GM18873 (cell line): ENCODE results near the gene POLR3B.
"Not testable (repeated sequence)": the region's sequence is repeated elsewhere in the genome, so short reads cannot be mapped to it uniquely, and the experiment has no call there.

Source experiments
- ATAC-seq: cut with Tn5 transposase; IDR thresholded peaks from one replicate; pipeline ENCODE4 v1.9.1; 2021; ENCODE audit warnings: mild to moderate bottlenecking, moderate library complexity, moderate number of reproducible peaks; ENCODE audit not compliant: unreplicated experiment, low FRiP score

Gene POLR3B

GRCh38 chr12:106357549-106358395 lies at the start of gene POLR3B:
Gene POLR3B, plus strand, starts transcription at chr12:106357748. Its CDS starts 132 bp downstream, at chr12:106357880.
- ATAC-seq, result peak; percentile 84

DNA sequence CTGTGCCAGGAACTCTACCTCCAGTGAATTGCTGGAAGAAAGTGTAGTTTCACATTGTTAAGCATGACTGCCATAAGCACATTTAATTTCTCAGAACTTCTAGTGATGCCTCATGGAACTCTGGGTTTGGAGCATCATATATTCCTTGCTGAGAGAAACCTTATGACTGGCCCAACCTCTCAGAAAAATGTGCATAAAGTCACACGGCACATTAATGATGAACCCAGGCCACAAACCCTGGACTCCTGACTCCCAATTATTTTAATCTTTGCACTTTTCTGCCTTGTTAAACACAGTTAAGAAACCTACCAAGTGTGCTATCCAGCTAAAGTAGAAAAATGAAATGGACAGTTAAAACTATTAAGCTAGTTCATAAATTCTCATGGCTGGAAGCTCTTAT lies 49.4 kb upstream of the POLR3B start:
- ATAC-seq, result no peak

DNA sequence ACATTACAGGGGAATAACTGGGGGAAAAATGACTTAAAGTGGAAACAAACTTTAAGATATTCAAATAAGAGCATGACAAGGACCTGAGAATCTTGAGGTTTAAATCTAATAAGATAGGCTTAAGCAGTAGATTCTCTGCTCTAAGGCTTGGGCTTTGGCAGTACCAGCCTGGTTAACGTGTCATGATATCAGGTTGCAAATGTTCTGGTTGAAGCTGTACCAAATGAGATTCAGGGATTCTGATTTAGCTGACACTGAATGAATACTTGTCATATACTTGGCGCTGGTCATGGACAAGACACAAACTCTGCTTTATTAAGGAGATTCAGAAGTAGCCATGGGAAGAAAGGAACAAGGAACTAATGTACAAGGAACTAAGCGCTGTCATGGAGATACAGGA lies 48.9 kb upstream of the POLR3B start:
- no peak for ATAC-seq

- no peak for ATAC-seq
Observed at GRCh38 chr12:106309671-106310505, 47.7 kb upstream of the POLR3B start.

GRCh38 chr12:106310687-106311086 lies 46.9 kb upstream of the POLR3B start:
- no peak for ATAC-seq

- ATAC-seq, result no peak
Observed at GRCh38 chr12:106311139-106311538, 46.4 kb upstream of the POLR3B start.

GRCh38 chr12:106313413-106313812 lies 44.1 kb upstream of the POLR3B start:
- ATAC-seq, result not testable (repeated sequence)

- ATAC-seq, result no peak
Observed at GRCh38 chr12:106315523-106315922, 42.0 kb upstream of the POLR3B start.

GRCh38 chr12:106317406-106318082 lies 40.0 kb upstream of the POLR3B start:
- ATAC-seq, result no peak

DNA sequence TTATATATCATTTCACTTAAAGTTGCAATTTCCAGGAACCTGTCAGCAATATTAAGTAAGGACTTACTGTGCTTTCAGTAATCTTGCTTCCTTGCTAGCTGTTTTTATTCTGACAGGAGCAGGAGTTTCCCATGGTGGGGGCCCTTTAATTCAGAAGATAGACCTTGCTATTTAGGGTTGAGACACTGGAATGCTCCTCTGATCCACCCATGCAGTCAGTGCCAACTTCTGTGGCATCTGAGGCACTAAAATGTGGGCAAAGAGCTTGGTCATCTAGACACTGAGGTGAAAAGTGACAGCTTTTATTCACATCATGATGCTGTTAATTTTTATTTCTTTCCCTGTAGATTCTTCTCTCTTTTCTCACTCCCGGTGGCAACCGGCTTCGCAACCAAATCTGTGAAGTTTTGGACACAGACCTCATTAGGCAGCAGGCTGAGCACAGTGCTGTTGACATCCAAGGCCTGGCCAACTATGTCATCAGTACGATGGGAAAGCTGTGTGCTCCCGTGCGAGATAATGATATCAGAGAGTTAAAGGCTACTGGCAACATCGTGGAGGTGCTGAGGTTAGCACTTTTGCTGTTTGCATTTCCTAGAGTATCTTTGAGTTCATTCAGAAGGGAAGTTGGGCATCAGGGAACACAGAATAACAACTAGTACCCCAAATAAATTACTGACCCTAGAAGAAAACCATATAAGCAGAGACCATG lies 36.3 kb upstream of the POLR3B start:
- no peak for ATAC-seq

GRCh38 chr12:106323537-106323936 lies 34.0 kb upstream of the POLR3B start:
- ATAC-seq, result no peak

- no peak for ATAC-seq
Observed at GRCh38 chr12:106327309-106327869, 30.2 kb upstream of the POLR3B start.

GRCh38 chr12:106328735-106329134 lies 28.8 kb upstream of the POLR3B start:
- ATAC-seq, result no peak

GRCh38 chr12:106329231-106329982 lies 28.1 kb upstream of the POLR3B start:
- ATAC-seq, result no peak

DNA sequence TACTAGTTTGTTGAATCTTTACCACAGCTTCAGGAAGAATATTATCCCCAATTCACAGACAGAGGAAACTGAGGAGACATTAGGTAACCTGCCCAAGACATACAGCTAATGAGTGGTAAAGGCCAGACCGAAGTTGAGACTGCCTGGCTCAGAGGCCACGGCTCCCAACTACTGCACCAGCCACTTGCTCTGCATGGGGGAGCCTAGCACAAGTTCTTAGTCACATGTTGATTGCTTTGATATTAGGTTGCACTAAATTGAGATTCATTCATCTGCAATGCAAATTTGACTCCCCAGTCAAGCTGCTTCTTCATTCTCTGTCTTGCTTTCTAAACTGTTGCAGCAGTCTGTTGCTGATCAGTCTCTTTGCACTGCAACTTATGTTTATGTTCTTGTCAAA lies 25.9 kb upstream of the POLR3B start:
- no peak for ATAC-seq

DNA sequence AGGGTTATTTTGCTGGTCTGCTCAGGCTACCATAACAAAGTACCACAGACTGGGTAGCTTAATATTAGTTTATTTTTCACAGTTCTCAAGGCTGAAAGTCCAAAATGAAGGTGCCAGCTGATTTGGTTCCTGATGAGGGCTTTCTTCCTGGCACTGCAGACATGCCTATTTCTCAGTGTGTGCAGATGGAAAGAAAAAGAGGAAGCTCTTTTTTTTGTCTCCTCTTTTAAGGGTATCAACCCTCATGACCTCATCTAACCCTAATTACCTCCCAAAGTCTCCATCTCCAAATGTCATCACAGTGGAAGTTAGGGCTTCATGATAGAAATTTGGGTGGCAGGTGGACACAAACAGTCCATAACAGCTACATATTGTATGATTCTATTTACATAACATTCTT lies 25.0 kb upstream of the POLR3B start:
- no peak for ATAC-seq

DNA sequence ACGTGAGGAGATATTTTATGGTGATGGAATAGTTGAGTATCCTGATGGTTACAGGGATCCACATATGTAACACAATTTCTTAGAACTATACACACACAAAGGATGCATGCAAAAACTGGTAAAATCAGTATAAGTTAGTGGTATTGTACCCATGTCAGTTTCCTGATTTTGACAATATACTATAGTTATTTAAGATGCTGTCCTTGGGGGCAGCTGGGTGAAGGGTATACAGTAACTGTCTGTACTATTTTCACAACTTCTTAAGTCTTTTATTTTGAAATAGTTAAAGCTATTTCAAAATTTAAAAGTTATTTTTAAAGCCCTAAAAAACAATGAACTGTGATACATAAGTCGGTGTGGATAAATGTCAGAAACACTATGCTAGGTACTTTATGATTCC lies 24.5 kb upstream of the POLR3B start:
- ATAC-seq, result no peak

GRCh38 chr12:106333756-106334155 lies 23.8 kb upstream of the POLR3B start:
- no peak for ATAC-seq
